Epidermal melanocyte (primary cell): Measurements from ENCODE around the gene TMEM143.
"Not testable (repeated sequence)": the region's sequence is repeated elsewhere in the genome, so short reads cannot be mapped to it uniquely, and the experiment has no call there.

Experiments
- DNase-seq: peaks from one replicate; pipeline ENCODE4 v3.0.0; 2011; ENCODE audit warnings: low spot score; ENCODE audit not compliant: insufficient read length

TMEM143 gene

DNA sequence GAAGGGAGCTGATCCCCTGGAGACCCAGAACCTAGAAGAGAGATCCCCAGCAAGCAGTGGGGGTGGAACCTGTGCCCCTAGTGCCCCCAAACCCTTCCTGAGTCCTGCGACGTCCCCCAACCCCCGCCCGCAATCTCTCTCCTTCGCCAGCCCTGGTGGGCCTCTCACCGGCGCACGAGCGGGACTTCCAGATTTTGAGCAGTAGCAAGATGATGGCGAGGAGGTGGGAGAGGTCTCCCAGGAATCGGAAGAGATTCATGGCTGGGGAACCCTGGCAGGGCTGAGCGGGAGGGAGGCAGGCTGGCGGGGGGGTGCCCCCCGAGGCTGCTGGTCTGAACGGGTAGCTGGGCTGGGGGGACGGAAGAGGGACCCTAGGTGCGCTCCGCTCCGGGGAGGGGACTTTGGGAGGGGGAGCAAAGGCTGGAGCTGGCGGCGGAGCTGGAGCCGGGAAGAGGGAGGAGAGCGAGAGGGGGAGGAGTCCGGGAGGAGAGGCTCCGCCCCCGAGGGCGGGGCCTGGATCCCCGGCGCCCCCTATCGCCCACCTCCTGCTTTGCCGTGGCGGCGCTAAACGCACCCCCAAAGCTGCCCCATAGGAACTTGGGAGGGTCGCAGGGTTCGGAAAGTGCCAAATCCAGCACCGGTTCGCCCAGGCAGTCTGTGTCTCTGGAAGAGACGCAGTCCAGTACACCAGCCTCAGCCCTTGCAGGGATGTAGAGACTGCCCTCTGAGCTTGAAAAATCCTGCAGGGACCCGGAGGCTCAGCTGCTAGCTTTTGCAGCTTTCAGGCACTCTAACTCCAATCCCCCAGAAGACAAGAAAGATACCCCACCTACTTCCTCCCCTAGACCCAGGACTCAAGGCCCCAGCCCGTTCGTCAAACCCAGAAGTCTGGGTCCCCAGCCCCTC, 27.6 kb upstream of the TMEM143 start, which contains the start of gene KDELR1:
TSS of gene KDELR1 (minus strand) at position 452 of the 906 bp plus-strand sequence. CDS start at position 259, 193 bp downstream.
- peak; percentile 92 for DNase-seq

DNA sequence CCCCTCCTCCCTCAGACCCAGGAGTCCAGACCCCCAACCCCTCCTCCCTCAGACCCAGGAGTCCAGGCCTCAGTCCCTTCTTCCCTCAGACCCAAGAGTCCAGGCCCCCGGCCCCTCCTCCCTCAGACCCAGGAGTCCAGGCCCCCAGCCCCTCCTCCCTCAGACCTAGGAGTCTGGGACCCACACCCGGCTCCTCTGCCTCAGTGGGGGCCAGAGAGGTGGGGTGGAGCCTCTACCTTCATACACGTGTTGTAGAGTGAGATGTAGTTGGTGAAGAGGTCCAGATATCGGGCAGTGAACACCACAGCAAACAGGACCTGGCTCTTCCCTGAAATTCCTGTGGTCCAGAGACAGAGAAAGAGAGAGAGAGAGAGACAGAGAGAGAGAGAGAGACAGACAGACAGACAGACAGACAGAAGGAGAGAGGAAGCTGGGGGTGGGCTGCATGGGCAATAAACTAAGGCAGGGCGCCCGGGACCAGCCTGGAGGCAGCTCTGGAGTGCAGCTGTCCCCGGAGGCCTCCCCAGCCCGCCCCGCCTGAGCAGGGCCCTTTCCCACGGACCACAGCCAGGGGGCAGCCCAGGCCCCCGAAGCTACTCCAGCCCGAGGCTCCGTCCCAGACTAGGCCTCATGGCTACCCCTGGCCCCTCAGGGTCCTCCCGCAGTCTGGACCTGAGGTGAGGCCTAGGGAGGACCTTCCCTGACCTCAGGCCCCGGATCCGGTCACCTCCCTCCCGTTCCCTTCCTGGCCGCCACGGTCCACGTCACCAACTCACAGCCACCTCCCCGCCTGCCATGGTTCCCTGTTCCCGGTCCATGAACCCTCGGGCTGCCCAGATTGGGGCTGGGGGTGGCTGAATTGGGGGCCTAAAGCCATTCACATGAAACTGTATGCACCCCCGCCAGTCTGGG, 26.7 kb upstream of the TMEM143 start:
- DNase-seq, result no peak

DNA sequence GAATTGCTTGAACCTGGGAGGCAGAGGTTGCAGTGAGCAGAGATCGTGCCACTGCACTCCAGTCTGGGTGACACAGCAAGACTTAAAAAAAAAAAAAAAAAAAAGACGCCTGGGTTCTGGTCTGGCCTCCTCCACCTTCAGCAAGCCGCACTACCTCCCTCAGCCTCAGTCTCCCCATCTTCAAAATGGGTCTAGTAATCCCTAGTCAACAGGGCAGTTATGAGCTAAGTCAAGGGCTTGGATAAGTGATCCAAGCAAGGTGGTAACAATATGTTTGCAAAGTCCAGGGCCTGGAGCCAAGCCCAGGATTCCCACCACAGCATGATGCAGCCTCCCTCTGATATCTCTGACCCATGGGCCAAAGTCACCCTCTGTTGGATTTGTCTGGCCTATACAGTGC, 23.2 kb upstream of the TMEM143 start:
- DNase-seq, result no peak

DNA sequence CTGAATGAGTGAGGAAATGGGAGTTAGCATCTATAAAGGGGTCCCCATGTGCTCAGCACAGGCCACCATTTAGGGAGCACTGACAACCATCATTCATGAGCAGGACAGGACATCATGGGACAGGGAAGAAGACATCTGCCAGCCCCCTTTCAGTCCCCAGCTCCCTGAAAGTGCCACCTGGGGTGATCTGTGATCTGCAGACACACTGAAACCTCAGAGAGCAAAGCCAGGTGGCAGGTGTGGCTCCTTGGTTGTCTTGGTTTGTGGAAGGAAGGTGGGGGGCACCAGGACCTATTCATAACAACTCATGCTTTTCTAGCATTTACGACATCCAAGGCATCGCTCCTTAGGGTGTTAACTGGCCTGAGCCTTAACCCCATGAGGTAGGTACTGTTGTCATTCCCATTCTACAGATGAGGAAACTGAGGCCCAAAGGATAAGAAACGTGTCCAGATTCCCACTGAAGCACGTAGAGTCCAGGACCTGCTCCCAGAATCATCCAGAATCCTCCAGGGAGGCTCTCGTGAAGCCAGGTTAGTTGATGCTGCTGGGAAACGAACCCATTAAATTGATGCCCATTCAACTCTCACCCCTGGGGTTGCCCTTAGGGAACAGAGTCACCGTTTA, 21.8 kb upstream of the TMEM143 start:
- DNase-seq, result no peak

DNA sequence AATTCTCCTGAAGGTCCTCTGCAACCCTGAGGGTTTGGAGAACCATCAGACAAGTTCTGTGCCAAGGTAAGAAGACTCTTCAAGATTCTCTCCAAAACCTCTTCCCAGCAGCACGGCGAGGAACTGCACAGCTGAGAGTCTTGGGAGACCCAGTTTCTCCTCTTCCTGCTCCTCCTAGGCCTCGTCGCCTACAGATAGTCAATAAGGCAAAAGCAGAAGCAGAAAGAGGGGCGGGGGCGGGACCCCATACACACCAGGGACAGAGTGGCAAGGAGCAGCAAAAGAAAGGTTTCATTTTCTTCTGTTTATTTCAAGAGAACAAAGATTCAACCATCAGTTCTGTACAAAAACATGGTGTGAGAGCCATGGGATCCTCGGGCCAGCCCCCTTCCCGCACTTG, 18.5 kb upstream of the TMEM143 start:
- no peak for DNase-seq

DNA sequence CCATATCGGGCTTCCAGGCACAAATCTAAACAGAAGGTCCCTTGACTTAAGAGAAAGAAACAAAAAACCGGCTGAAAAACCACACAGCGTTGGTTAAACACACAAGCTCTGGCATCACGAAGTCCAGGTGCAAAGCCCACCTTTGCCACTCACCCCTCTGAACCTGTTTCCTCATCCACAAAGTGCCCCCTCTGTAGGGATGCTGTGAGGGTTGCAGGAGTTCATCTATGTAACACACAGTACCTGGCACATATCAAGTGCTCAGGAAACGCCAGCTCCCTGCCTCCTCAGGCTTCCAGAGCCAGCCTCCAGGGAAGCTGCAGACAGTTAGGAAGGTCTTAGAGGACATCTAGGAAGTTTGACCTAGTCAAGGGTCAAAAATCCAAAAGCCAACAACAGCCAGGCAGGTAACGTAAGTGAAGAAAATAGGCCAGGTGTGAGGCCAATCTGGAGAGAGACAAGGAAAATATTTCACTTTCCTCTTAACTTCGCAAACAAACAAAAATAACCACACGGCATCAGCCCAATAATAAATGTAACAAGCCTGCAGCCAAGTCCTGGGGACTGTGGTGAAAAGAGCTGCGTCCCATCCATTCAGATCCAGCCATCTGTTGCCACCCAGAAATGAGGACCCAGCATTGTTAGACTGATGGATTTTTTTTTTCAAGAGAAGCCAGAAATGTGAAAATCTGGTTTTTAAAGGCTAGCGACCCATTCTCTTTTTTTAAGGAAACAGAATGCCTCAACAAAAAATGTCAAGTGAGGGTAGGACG, 17.6 kb upstream of the TMEM143 start:
- DNase-seq, result no peak

DNA sequence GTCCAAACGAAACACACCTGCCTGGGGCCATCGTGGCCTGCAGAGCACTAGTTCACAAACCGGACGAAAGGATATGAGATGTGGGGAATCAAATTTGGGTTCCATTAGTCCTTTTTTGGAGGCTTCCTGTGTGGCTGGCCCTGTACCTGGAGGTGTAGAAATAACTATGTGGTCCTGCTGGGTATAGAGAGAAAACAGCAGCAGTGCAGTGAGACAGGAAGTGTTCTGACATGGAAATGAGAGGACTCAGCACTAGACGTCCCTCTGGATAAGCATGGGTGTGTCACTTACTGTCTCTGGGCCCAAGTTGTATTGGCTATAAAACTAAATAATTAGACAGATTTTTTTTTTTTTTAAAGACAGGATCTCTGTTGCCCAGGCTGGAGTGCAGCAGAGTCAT, 15.3 kb upstream of the TMEM143 start:
- no peak for DNase-seq

DNA sequence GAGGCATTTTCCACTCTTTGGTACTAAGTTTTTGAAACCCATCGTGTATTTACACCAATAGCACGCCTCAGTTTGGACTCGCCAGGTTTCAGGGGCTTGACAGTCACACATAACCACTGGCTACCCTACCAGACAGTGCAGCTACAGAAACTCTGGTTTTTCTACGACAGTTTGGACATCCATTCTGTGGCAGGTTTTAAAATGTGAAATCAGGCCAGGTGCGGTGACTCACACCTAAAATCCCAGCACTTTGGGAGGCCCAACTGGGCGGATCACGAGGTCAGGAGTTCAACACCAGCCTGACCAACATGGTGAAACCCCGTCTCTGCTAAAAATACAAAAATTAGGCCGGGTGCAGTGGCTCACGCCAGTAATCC, 14.4 kb upstream of the TMEM143 start:
- no peak for DNase-seq

DNA sequence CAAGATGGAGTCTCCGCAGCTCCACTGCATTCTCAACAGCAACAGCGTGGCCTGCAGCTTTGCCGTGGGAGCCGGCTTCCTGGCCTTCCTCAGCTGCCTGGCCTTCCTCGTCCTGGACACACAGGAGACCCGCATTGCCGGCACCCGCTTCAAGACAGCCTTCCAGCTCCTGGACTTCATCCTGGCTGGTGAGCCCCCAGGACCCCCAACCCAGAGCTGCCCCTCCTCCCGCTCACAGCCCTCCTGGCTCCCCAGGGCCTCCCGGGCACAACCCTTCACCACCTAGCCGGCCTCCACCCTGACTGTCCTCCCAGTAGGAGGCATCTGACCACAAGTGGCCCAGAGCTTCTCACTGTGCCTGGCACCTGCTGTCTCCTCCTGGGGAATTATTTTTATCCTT, 9.8 kb upstream of the TMEM143 start:
- no peak for DNase-seq

DNA sequence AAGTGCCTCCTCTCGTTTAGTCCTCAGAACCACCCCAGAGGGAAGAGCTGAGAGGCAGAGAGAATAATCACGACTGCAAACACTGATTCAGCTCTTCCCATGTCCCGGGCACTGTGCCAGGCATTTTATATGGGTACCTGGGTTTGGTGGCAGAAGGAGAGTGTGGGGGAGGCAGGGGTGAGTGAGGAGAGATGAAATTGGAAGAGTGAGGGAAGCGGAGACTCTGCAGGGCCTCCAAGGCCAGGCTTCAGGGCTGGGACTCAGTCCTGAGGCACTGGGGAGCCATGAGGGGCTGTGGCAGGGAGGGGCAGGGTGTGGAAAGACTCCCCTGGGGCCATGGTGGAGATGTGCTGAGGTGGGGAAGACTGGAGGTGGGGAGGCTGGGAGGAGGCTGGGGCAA, 9.2 kb upstream of the TMEM143 start:
- DNase-seq, result no peak

DNA sequence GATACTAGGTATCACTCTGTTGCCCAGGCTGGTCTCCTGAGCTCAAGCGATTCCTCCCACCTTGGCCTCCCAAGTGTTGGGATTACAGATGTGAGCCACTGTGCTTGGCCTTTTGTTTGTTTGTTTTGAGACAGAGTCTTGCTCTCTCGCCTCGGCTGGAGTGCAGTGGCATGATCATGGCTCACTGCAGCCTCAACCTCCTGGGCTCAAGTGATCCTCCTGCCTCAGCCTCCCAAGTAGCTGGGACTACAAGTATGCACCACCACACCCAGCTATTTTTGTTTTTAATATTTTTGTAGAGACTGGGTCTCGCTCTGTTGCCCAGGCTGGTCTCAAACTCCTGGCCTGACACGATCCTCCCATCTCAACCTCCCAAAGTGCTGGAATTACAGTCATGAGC, 8.0 kb upstream of the TMEM143 start:
- DNase-seq, result not testable (repeated sequence)

DNA sequence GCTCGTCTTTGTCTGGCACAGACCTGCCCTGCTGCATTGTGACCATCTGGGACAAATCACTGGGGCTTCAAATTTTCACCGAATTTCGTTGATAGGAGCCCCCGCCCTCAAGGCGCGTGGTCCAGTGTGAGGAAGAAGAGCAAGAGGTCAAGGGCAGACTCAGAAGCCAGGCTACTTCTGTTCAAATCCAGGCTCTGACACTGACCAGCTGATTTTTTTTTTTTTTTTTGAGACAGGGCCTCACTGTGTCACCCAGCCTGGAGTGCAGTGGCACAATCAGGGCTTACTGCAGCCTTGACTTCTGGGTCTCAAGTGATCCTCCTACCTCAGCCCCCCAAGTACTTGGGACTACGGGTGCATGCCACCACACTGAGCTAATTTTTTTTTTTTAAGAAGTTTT, 7.6 kb upstream of the TMEM143 start:
- no peak for DNase-seq

DNA sequence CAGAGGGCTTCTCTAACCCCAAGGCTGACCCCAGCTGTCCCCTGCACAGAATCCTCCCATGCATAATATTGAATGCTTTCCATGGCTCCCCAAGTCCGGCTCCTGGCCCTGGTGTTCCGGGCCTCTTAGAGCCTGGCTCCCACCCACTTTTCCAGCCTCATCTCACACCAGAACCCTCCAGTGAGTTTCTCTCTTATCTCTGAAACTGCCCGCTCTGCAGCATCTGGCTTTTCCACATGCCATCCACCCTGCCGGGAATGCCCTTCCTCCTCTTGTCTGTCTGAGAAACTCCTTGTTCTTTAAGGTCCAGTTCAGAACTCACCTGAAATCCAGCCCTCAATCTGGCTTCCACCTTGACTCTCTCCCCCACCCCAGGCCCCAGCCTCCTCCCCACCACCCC, 7.2 kb upstream of the TMEM143 start:
- DNase-seq, result no peak

DNA sequence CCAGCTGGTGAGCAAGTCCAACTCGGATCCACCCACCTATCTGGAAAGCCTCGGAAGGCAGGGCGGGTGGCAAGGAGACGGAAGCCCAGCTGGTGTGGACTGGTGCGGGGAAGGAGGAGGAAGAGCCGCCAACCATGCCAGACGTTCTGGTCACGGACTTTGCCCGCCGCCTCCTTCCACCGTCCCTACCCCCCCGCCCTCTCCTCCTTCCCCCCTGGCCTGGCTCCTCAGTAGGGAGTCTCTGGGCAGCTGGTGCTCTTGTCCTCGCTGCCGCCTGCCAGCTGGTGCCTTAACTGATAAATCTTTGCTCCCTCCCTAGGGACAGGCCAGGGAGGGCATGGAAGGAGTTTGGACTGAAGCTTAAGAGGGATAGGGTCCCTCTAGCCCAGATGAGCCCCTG, 5.2 kb upstream of the TMEM143 start:
- no peak for DNase-seq

DNA sequence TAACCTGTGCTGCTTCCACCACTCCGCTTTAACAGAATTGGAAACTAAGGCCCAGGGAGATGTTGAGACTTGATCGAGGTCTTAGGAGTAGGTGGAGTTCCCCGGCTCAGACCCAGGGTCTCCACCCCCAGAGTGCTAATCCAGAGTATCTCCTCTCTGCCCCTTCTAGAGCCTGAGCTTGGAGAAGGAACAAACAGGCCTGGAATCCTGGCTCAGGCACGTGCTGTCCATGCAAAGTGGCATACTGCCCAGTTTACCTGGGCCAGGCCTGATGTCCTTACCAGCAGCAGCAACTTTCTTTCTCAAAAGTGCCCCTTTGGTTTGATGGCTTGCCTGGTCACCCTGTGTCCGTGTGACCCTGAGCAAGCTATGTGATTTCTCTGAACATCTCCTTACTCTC, 4.1 kb upstream of the TMEM143 start:
- no peak for DNase-seq

DNA sequence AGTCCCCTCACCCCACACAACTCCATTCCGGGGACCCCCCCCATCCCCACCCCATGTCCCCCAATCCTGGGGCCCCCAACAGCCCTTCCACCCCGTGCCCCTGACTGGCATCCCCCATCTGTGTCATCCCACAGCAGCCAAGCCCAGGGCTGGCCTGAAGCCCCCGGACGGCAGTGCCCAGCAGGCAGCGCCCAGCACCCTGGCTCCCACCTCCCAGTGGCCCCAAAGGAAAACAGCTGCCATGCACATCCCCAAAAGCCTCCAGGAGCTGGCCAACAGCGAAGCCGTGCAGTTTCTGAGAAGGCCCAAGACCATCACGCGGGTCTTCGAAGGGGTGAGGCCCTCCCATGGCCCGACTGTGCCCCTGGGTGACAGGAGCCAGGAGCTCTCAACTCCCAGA, 1.9 kb upstream of the TMEM143 start:
- no peak for DNase-seq

DNA sequence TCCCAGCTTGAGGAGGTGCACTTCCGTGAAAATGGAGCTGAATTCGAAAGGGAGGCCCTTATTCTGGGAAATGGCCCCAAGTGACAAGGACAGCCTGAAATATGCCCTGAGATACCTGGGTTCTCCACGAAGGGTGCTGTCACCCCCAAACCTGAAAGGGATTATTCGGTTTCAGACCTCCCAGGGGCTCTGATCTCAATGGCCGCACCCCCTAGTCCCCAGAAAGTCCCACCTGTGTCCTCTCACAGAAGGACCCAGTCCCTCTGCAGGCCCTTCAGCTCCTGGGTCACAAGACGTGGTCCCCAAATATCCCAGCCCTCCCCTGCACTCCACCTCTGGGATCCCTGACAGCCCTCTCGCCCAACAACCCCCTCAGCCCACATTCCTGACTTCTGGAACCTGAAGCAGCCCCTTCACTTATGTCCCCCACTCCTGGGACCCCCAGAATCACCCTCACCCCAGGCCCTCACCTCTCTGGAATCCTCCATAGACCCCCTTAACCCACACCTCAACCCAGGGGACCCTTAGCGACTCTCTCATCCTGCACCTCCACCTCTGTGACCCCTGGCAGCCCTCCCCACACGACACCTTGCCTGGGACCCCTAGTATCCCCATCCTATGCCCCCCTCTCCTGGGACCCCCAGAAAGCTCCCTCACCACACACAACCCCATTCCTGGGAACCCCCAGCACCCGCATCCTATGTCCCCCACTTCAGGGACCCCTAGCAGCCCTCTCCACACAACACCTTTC, 1.0 kb upstream of the TMEM143 start:
- no peak for DNase-seq

DNA sequence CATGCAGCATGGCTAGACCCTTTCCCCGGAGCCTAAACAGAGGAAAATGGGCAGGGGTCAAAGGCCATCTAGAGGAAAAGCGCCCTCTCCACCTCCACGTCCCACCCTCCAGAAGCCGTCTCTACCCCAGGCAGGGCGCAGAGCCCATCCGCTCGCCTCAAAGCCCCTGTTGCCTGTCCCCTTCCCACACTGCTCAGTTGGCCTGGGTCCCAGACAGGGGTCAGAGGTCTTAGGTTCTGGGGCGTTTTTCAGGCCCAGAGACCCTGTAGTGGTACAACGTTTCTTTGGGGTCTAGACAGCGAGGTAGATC, 285 bp downstream of the TMEM143 start:
- DNase-seq, result no peak

DNA sequence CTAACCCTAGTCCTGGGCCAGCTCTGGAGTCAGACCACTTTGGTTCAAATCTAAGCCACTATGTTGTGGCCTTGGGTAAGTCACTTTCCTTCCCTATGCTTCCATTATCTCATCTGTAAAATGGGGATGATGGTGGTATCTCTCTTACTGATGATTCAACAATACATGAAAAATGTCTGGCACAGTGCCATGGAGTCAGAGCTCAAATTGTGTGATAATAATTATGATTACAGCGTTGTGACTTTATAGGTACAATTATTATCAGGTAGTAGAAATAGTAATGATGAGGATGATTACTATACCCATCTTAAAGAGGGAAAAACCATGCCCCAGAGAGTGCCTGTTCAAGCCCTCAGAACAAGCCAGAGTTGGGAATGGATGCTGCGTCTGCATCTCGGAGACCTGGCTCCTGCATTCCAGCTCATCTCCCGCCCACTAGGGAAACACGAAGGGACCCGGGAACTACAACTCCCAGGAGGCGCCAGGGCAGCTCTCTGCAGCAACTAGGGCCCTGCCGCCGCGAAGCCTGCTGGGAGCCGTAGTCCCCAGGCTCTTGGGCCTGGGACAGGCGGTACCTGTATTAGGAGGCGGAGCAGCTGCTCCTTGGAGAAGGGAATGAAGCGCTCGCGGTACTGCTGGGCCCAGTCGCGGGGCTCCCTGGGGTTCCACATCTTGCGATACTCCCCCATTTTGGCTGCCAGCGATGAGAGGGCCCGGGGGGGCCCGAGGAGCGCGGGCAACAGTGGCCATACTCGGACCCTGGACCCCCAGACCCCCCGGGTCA, 832 bp downstream of the TMEM143 start:
- DNase-seq, result peak; percentile 91

DNA sequence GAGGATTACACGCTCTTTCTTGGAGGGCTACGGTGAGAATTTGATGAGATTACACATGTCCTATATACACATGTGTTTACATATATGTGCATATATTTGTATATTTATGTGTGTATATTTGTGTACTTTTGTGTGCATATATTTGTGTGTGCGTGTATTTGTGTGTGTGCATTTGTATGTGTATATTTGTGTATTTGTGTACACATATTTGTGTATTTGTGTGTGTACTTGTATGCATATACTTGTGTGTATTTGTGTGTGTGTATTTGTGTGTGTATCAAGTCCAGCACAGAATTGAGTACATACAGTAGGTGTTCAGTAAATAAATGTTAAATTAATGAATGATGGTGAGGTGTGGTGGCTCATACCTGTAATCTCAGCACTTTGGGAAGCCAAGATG, 1.8 kb downstream of the TMEM143 start:
- DNase-seq, result no peak
